Sigmoid colon (tissue), 7 donors: ENCODE results near the gene CR2. TPM values are rescaled to one million over a fixed set of nuclear protein-coding genes. Genes with fewer than 3 reads are reported as not detected.

Source experiments
- DNase-seq: peaks from one replicate; pipeline ENCODE4 v3.0.0-alpha.2; 2019
- H3K27ac ChIP-seq, 4 donors: fragments of 200-600 bp; sonication (generic); one replicate each; pipeline ENCODE4 v1.5.1; 2016 to 2019; ENCODE audit warnings: mild to moderate bottlenecking in 1 of 4
- H3K27me3 ChIP-seq, 3 donors: fragments of 200-600 bp; sonication (generic); one replicate each; pipeline ENCODE4 v1.5.1; 2019; ENCODE audit warnings: mild to moderate bottlenecking in 1 of 3
- H3K36me3 ChIP-seq, 4 donors: fragments of 200-600 bp; sonication (generic); one replicate each; pipeline ENCODE4 v1.5.1; 2016 to 2019
- H3K4me1 ChIP-seq, 4 donors: fragments of 200-600 bp; sonication (generic); one replicate each; pipeline ENCODE4 v1.5.1; 2017 to 2019
- H3K4me3 ChIP-seq, 4 donors: fragments of 200-600 bp; sonication (generic); one replicate each; pipeline ENCODE4 v1.5.1; 2017 to 2019; ENCODE audit warnings: mild to moderate bottlenecking in 2 of 4, moderate library complexity in 1 of 4
- H3K9me3 ChIP-seq, 4 donors: fragments of 200-600 bp in 3 of 4; sonication (generic) in 3 of 4; one replicate each; pipeline versions ENCODE4 v1.5.1 to v1.6.1; 2013 to 2019
- EP300 ChIP-seq, 4 donors: sonication (generic); formaldehyde crosslinking; IDR thresholded peaks; one replicate each; pipeline ENCODE4 v1.6.1; 2017; ENCODE audit warnings: antibody characterized with exemption in 4 of 4
- POLR2A ChIP-seq, 2 donors: fragments of 450-650 bp; IDR thresholded peaks; one replicate each; pipeline ENCODE4 v1.6.1; 2016; ENCODE audit warnings: antibody characterized with exemption in 2 of 2, mild to moderate bottlenecking in 2 of 2, moderate library complexity in 2 of 2
- POLR2AphosphoS5 ChIP-seq, 4 donors: sonication (generic); formaldehyde crosslinking; IDR thresholded peaks; one replicate each; pipeline ENCODE4 v1.6.1; 2017; ENCODE audit warnings: antibody characterized with exemption in 4 of 4
- WGBS, 2 donors: extraction: QIAGEN DNeasy Blood & Tissue Kit; methylation state at CpG; one replicate each; pipeline ENCODE4 v1.1.7; 2013; 5-methylcytosine and 5-hydroxymethylcytosine counted together
- intact Hi-C: fragments of 100-400 bp; cut with DNase I; formaldehyde crosslinking; loops from one replicate; pipeline ENCODE4 v1.15.1; 2023
- polyA plus RNA-seq, 3 donors: library from polyadenylated mRNA; stranded (reverse); fragments of 200-250 nt; gene quantifications; one replicate each; pipeline ENCODE4 v1.2.3, GENCODE V29; 2013
- total RNA-seq, 4 donors: library from RNA; depleted of rRNA; stranded (reverse); fragments of >200 nt; gene quantifications; one replicate each; pipeline ENCODE4 v1.1.0, GENCODE V29; 2016
- TF ChIP-seq, protein P1 (sequence below), 4 experiments: fragments of 450-650 bp in 3 of 4; fragments of 200-600 bp in 1 of 4; IDR thresholded peaks; one replicate each; pipeline ENCODE4 v1.5.1; 2016 to 2019; ENCODE audit warnings: antibody characterized with exemption in 4 of 4, mild to moderate bottlenecking in 3 of 4, moderate library complexity in 2 of 4
- donor health status: healthy with polysubstance abuse.
- donor health status: Bipolar disorder and iron deficiency.
- donor health status: healthy.

Gene CR2
- total and polyA plus RNA-seq, 7 donors: 0.23 to 50.7 (median 0.60) TPM; not detected in 4

- WGBS, 2 donors: 50 to 71% methylated on average over 5 of the region's 5 CpGs
- H3K4me1 ChIP-seq: peaks cover 0 to 6% (median 4%) of the 10 kb centered on the region in 4 donors
- H3K9me3 ChIP-seq: no peaks in the 10 kb centered on the region
- DNase-seq: no peak
- H3K27me3 ChIP-seq: peaks cover 0 to 40% (median 14%) of the 10 kb centered on the region in 3 donors
- TF ChIP-seq, protein P1, sequence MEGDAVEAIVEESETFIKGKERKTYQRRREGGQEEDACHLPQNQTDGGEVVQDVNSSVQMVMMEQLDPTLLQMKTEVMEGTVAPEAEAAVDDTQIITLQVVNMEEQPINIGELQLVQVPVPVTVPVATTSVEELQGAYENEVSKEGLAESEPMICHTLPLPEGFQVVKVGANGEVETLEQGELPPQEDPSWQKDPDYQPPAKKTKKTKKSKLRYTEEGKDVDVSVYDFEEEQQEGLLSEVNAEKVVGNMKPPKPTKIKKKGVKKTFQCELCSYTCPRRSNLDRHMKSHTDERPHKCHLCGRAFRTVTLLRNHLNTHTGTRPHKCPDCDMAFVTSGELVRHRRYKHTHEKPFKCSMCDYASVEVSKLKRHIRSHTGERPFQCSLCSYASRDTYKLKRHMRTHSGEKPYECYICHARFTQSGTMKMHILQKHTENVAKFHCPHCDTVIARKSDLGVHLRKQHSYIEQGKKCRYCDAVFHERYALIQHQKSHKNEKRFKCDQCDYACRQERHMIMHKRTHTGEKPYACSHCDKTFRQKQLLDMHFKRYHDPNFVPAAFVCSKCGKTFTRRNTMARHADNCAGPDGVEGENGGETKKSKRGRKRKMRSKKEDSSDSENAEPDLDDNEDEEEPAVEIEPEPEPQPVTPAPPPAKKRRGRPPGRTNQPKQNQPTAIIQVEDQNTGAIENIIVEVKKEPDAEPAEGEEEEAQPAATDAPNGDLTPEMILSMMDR (IDR thresholded peaks at IDR 0.05): no peak
- no peak for TF ChIP-seq EP300 (IDR thresholded peaks at IDR 0.05)
- H3K27ac ChIP-seq: no peak overlapping the region
- H3K4me3 ChIP-seq: no peak overlapping the region
- intact Hi-C loops: no loop called here
- H3K36me3 ChIP-seq: no peaks in the 10 kb centered on the region
Measured at GRCh38 chr1:207501071-207501470, 46.9 kb downstream of the CR2 start.

GRCh38 chr1:207502726-207503125 lies 48.6 kb downstream of the CR2 start:
- no peak for TF ChIP-seq EP300 (IDR thresholded peaks at IDR 0.05)
- TF ChIP-seq, protein P1 (IDR thresholded peaks at IDR 0.05): no peak
- no peak for TF ChIP-seq POLR2AphosphoS5 (IDR thresholded peaks at IDR 0.05)
- Histone ChIP-seq H3K4me3 (no peak overlapping the region), H3K9me3 (no peaks in the 10 kb centered on the region), H3K4me1 (no peaks in the 10 kb centered on the region), H3K27ac (no peak overlapping the region), H3K36me3 (no peaks in the 10 kb centered on the region), H3K27me3 (peaks cover 0 to 25% (median 0%) of the 10 kb centered on the region in 3 donors)
- 71 to 81% methylated on average over 7 of the region's 7 CpGs for WGBS, 2 donors
- intact Hi-C loops: no loop called here
- DNase-seq: no peak

GRCh38 chr1:207503950-207504349 lies 49.8 kb downstream of the CR2 start:
- WGBS, 2 donors: 90 to 93% methylated on average over 3 of the region's 3 CpGs
- no peak overlapping the region for H3K27ac ChIP-seq
- no peak for DNase-seq
- TF ChIP-seq EP300 (IDR thresholded peaks at IDR 0.05) (no peak), POLR2AphosphoS5 (IDR thresholded peaks at IDR 0.05) (no peak), POLR2A (IDR thresholded peaks at IDR 0.05) (no peak)
- TF ChIP-seq, protein P1 (IDR thresholded peaks at IDR 0.05): no peak
- H3K9me3 ChIP-seq: no peaks in the 10 kb centered on the region
- intact Hi-C loops: no loop called here
- H3K27me3 ChIP-seq: peaks cover 0 to 16% (median 0%) of the 10 kb centered on the region in 3 donors
- no peaks in the 10 kb centered on the region for H3K4me1 ChIP-seq
- H3K36me3 ChIP-seq: no peaks in the 10 kb centered on the region
- H3K4me3 ChIP-seq: no peak overlapping the region

- H3K36me3 ChIP-seq: no peaks in the 10 kb centered on the region
- no peak for DNase-seq
- intact Hi-C loops: no loop called here
- no peaks in the 10 kb centered on the region for H3K4me1 ChIP-seq
- TF ChIP-seq POLR2A (IDR thresholded peaks at IDR 0.05) (no peak), EP300 (IDR thresholded peaks at IDR 0.05) (no peak), POLR2AphosphoS5 (IDR thresholded peaks at IDR 0.05) (no peak)
- TF ChIP-seq, protein P1 (IDR thresholded peaks at IDR 0.05): no peak
- no peak overlapping the region for H3K27ac ChIP-seq
- H3K9me3 ChIP-seq: no peaks in the 10 kb centered on the region
- no peak overlapping the region for H3K4me3 ChIP-seq
- peaks cover 0 to 15% (median 0%) of the 10 kb centered on the region in 3 donors for H3K27me3 ChIP-seq
Measured at GRCh38 chr1:207504438-207504837, 50.3 kb downstream of the CR2 start.

- no peak for TF ChIP-seq POLR2A (IDR thresholded peaks at IDR 0.05)
- no peak for TF ChIP-seq EP300 (IDR thresholded peaks at IDR 0.05)
- TF ChIP-seq, protein P1 (IDR thresholded peaks at IDR 0.05): no peak
- TF ChIP-seq POLR2AphosphoS5 (IDR thresholded peaks at IDR 0.05): no peak
- Histone ChIP-seq H3K4me1 (no peaks in the 10 kb centered on the region), H3K4me3 (no peak overlapping the region), H3K36me3 (no peaks in the 10 kb centered on the region), H3K9me3 (no peaks in the 10 kb centered on the region), H3K27me3 (no peaks in the 10 kb centered on the region), H3K27ac (no peak overlapping the region)
- intact Hi-C loops: no loop called here
- 46 to 62% methylated on average over 1 of the region's 1 CpG for WGBS, 2 donors
- DNase-seq: no peak
Measured at GRCh38 chr1:207510444-207510843, 56.3 kb downstream of the CR2 start.
